A673 (cell line): ENCODE data around the gene EVX2.

Experiments used
- EZH2 ChIP-seq: fragments of 200-600 bp; sonication (generic); IDR thresholded peaks from 2 replicates; pipeline ENCODE4 v1.6.1; 2017; ENCODE audit warnings: borderline replicate concordance, low read depth, mild to moderate bottlenecking, mixed read lengths, antibody characterized with exemption, low read length; ENCODE audit not compliant: poor library complexity, severe bottlenecking
- TF ChIP-seq, protein P1 (sequence below): fragments of 300-800, 200-600 bp; sonication (generic); conservative IDR thresholded peaks from 2 replicates; pipeline ENCODE4 v1.5.1; 2017; ENCODE audit warnings: low read depth, mild to moderate bottlenecking, antibody characterized with exemption, low read length, moderate library complexity, mixed read lengths

DNA sequence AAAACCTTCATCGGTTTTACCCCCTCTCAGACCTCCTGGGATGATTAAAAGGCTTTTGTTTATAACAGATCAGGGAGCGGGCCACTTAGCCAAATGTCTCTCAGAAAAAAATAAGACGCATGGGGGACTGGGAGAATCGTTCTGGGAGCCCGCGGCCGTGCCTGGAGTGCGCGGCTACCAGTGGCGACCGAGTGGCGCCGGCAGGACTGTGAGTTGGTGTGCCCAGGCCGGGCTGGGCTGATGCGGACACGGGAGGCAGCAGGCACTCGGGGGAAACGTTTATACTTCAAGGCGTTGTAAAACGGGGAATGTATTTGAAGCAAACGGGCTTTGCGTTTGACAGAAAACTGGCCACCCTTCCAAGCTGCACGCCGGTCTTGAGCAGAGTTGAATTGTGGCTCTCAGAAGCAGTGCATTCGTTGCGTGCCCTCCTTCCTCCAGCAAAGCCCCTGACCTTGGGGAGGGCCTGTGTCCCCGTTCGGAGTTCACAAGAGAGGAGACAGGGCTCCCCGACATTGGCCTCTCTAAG is 28.1 kb upstream of the EVX2 start:
- TF ChIP-seq, protein P1, sequence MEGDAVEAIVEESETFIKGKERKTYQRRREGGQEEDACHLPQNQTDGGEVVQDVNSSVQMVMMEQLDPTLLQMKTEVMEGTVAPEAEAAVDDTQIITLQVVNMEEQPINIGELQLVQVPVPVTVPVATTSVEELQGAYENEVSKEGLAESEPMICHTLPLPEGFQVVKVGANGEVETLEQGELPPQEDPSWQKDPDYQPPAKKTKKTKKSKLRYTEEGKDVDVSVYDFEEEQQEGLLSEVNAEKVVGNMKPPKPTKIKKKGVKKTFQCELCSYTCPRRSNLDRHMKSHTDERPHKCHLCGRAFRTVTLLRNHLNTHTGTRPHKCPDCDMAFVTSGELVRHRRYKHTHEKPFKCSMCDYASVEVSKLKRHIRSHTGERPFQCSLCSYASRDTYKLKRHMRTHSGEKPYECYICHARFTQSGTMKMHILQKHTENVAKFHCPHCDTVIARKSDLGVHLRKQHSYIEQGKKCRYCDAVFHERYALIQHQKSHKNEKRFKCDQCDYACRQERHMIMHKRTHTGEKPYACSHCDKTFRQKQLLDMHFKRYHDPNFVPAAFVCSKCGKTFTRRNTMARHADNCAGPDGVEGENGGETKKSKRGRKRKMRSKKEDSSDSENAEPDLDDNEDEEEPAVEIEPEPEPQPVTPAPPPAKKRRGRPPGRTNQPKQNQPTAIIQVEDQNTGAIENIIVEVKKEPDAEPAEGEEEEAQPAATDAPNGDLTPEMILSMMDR, result no peak
- TF ChIP-seq EZH2, result no peak
